Measurements from ENCODE around the gene HNRNPA3. TPM values are rescaled to one million over a fixed set of nuclear protein-coding genes. Genes with fewer than 3 reads are reported as not detected.

Gene HNRNPA3
- polyA plus RNA-seq, 1 donor (not counting 4 experiments of a cell fraction or from before 2014, with no cell fraction given) = 178 TPM

DNA sequence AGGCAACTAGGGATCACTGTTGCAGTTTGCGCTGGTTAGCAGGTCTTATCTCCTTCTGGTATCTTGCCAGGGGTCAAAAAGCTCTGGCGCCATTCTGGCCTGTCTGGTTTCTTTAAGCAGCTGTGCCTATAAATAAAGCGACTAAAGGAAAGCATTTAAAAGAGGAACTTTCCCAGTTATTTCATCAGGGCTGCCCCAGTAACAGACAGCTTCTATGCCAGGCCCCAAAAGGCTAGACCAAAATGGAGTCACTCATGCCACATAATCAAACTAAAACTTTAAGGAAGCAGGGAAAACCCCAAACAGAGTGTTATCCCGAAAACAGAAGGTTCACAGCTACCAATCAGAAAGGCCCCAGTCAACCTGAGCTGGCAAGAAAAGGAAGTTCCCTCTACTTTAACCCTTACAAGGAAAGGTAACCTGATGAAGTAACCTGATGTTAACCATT, 41.2 kb upstream of the HNRNPA3 start:
- no peak for FAIRE-seq

DNA sequence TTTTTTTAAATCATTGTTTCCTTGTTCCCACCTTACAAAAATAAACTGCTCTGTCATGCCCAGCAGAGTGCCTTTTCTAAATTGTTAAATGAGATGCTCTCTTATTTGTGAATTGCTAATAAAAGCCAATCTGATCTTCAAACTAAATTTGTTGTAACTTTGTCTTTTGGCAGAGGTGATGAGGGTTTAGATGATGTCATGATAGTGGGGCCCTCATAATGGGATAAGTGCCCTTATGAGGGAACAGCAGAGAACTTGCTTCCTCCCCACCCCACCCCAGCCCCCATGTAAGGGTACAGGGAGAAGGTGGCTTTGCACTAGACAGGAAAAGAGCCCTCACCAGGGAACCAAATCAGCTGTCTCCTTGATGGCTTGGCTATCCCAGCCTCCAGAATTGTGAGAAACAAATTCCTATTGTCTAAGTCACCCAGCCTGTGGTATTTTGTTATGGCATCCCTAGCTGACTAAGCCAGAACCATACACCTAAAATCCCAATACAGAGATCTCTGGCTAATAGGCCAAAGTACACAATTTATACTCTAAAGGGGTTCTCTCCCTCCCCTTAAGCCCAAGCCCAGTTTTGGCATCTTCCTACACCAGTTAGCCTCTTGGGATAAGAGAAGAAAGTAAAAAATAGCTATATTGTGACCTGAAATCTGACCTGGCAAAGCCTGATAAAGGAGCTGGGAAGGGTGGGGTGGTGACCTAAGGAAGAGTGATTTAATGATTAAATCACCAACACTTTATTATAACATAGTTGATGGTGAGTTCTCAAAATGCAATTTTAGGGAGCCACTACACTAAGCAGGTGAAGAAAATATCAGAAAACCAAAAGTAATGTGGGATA, 40.3 kb upstream of the HNRNPA3 start:
- no peaks in the 10 kb centered on the region for H3K79me2 ChIP-seq (ENCODE audit: control insufficient read depth, insufficient read depth, low read length)
- H3K27ac ChIP-seq (ENCODE audit: control insufficient read depth, insufficient read depth, low read length) = peak overlapping the region; percentile 81
- H3K27me3 ChIP-seq (ENCODE audit: control insufficient read depth, extremely low read depth, insufficient read depth, low read length) = no peaks in the 10 kb centered on the region
- peak overlapping the region; percentile 85 for H3K4me2 ChIP-seq (ENCODE audit: control insufficient read depth, extremely low read depth, insufficient read depth, low read depth, low read length)
- peak overlapping the region in 2 of 3 experiments; percentile 5 to 7 for H3K4me3 ChIP-seq (ENCODE audit: control insufficient read depth in 2 of 3, extremely low read depth in 1 of 3, insufficient read depth in 2 of 3, low read depth in 1 of 3, low read length in 3 of 3)
- no peaks in the 10 kb centered on the region for H4K20me1 ChIP-seq (ENCODE audit: control insufficient read depth, extremely low read depth, insufficient read depth, low read length)
- H3K36me3 ChIP-seq (ENCODE audit: control insufficient read depth in 2 of 2, extremely low read depth in 1 of 2, insufficient read depth in 2 of 2, low read length in 2 of 2) = no peaks in the 10 kb centered on the region
- DNase-seq (ENCODE audit: low read depth, low spot score) = peak; percentile 45
- H2AFZ ChIP-seq (ENCODE audit: control insufficient read depth, low read length) = peak overlapping the region; percentile 50
- no peak overlapping the region for H3K9ac ChIP-seq (ENCODE audit: control insufficient read depth, extremely low read depth, insufficient read depth, low read length)
- no peaks in the 10 kb centered on the region for H3K9me3 ChIP-seq (ENCODE audit: control insufficient read depth, low read depth, low read length)
- peak; percentile 83 for FAIRE-seq
- no peaks in the 10 kb centered on the region for H3K9me1 ChIP-seq (ENCODE audit: control insufficient read depth, extremely low read depth, insufficient read depth, low read length)
- H3K4me1 ChIP-seq (ENCODE audit: control insufficient read depth, extremely low read depth, insufficient read depth, low read length) = peaks cover 49% of the 10 kb centered on the region
- dilution Hi-C loops (cut with MboI; ENCODE audit: extremely low pct_ligation_motif_present, low sequenced_read_pairs) = no loop called here
- no peak for TF ChIP-seq EZH2 (IDR thresholded peaks at IDR 0.05; ENCODE audit: low read length)
- TF ChIP-seq, protein P1, sequence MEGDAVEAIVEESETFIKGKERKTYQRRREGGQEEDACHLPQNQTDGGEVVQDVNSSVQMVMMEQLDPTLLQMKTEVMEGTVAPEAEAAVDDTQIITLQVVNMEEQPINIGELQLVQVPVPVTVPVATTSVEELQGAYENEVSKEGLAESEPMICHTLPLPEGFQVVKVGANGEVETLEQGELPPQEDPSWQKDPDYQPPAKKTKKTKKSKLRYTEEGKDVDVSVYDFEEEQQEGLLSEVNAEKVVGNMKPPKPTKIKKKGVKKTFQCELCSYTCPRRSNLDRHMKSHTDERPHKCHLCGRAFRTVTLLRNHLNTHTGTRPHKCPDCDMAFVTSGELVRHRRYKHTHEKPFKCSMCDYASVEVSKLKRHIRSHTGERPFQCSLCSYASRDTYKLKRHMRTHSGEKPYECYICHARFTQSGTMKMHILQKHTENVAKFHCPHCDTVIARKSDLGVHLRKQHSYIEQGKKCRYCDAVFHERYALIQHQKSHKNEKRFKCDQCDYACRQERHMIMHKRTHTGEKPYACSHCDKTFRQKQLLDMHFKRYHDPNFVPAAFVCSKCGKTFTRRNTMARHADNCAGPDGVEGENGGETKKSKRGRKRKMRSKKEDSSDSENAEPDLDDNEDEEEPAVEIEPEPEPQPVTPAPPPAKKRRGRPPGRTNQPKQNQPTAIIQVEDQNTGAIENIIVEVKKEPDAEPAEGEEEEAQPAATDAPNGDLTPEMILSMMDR (optimal IDR thresholded peaks at IDR 0.05 in 1 of 3, IDR thresholded peaks at IDR 0.05 in 1 of 3, conservative IDR thresholded peaks at IDR 0.05 in 1 of 3; ENCODE audit: extremely low read depth in 1 of 3, insufficient read depth in 2 of 3, low read length in 3 of 3) = no peak

More for the DNA sequence above, 41.2 kb upstream of the HNRNPA3 start:
- TF ChIP-seq EZH2 (IDR thresholded peaks at IDR 0.05; ENCODE audit: low read length) = no peak
- TF ChIP-seq, protein P1 (optimal IDR thresholded peaks at IDR 0.05 in 1 of 3, IDR thresholded peaks at IDR 0.05 in 1 of 3, conservative IDR thresholded peaks at IDR 0.05 in 1 of 3; ENCODE audit: extremely low read depth in 1 of 3, insufficient read depth in 2 of 3, low read length in 3 of 3) = no peak
- no peak overlapping the region for H3K4me3 ChIP-seq (ENCODE audit: control insufficient read depth in 2 of 3, extremely low read depth in 1 of 3, insufficient read depth in 2 of 3, low read depth in 1 of 3, low read length in 3 of 3)
- H4K20me1 ChIP-seq (ENCODE audit: control insufficient read depth, extremely low read depth, insufficient read depth, low read length) = no peaks in the 10 kb centered on the region
- H3K9me3 ChIP-seq (ENCODE audit: control insufficient read depth, low read depth, low read length) = no peaks in the 10 kb centered on the region
- peak overlapping the region; percentile 81 for H3K27ac ChIP-seq (ENCODE audit: control insufficient read depth, insufficient read depth, low read length)
- H3K79me2 ChIP-seq (ENCODE audit: control insufficient read depth, insufficient read depth, low read length) = no peaks in the 10 kb centered on the region
- H3K4me2 ChIP-seq (ENCODE audit: control insufficient read depth, extremely low read depth, insufficient read depth, low read depth, low read length) = peak overlapping the region; percentile 60
- DNase-seq (ENCODE audit: low read depth, low spot score) = peak; percentile 44
- H2AFZ ChIP-seq (ENCODE audit: control insufficient read depth, low read length) = no peak overlapping the region
- H3K9me1 ChIP-seq (ENCODE audit: control insufficient read depth, extremely low read depth, insufficient read depth, low read length) = no peaks in the 10 kb centered on the region
- peaks cover 52% of the 10 kb centered on the region for H3K4me1 ChIP-seq (ENCODE audit: control insufficient read depth, extremely low read depth, insufficient read depth, low read length)
- H3K36me3 ChIP-seq (ENCODE audit: control insufficient read depth in 2 of 2, extremely low read depth in 1 of 2, insufficient read depth in 2 of 2, low read length in 2 of 2) = no peaks in the 10 kb centered on the region
- dilution Hi-C loops (cut with MboI; ENCODE audit: extremely low pct_ligation_motif_present, low sequenced_read_pairs) = no loop called here
- peak overlapping the region; percentile 38 for H3K9ac ChIP-seq (ENCODE audit: control insufficient read depth, extremely low read depth, insufficient read depth, low read length)
- H3K27me3 ChIP-seq (ENCODE audit: control insufficient read depth, extremely low read depth, insufficient read depth, low read length) = no peaks in the 10 kb centered on the region
